ENCODE data around the gene PLCH2. TPM values are rescaled to one million over a fixed set of nuclear protein-coding genes. Genes with fewer than 3 reads are reported as not detected.

The PLCH2 gene
- total and polyA plus RNA-seq, 2 of the 13 experiments (the other 11 are each of a cell fraction or from before 2014, with no cell fraction given): 0.15 to 0.67 TPM

GRCh38 chr1:2546515-2547209 is 70.6 kb downstream of the PLCH2 start (continued):
- TF ChIP-seq ZNF512 (CRISPR knock-in tag; IDR thresholded peaks at IDR 0.05) (no peak), ZNF740 (CRISPR knock-in tag; IDR thresholded peaks at IDR 0.05) (no peak), CSRNP2 (CRISPR knock-in tag; conservative IDR thresholded peaks at IDR 0.05; ENCODE audit: low read depth) (no peak), ZBED4 (CRISPR knock-in tag; IDR thresholded peaks at IDR 0.05; ENCODE audit: borderline replicate concordance) (no peak), MXD4 (CRISPR knock-in tag; IDR thresholded peaks at IDR 0.05) (no peak), ZXDC (CRISPR knock-in tag; IDR thresholded peaks at IDR 0.05) (no peak), ZC3H13 (CRISPR knock-in tag; IDR thresholded peaks at IDR 0.05) (no peak; the same call in none of the 2 replicates), ZNF782 (CRISPR knock-in tag; IDR thresholded peaks at IDR 0.05; ENCODE audit: borderline replicate concordance) (no peak), SSRP1 (CRISPR knock-in tag; IDR thresholded peaks at IDR 0.05) (no peak), ZNF180 (CRISPR knock-in tag; IDR thresholded peaks at IDR 0.05; ENCODE audit: borderline replicate concordance, low read depth) (no peak), ZNF691 (CRISPR knock-in tag; IDR thresholded peaks at IDR 0.05; ENCODE audit: borderline replicate concordance, low read depth) (no peak), DR1 (CRISPR knock-in tag; IDR thresholded peaks at IDR 0.05) (no peak), NR2F6 (IDR thresholded peaks at IDR 0.05) (no peak), NR2F6 (CRISPR knock-in tag; IDR thresholded peaks at IDR 0.05) (0 out of 2 replicates have a peak, but pooled peaks have one; percentile 13), ZNF766 (CRISPR knock-in tag; IDR thresholded peaks at IDR 0.05; ENCODE audit: borderline replicate concordance) (no peak), ZNF430 (CRISPR knock-in tag; IDR thresholded peaks at IDR 0.05) (no peak), ZNF362 (CRISPR knock-in tag; IDR thresholded peaks at IDR 0.05; ENCODE audit: borderline replicate concordance) (no peak)

Data from HepG2 (cell line).